ENCODE data around the gene PMEPA1.
"Not testable (repeated sequence)": the region's sequence is repeated elsewhere in the genome, so short reads cannot be mapped to it uniquely, and the experiment has no call there.

The PMEPA1 gene

GRCh38 chr20:57647933-57648785 is 61.7 kb downstream of the PMEPA1 start:
- no peak for DNase-seq

- no peak for DNase-seq
These were observed 62.5 kb downstream of the PMEPA1 start for GRCh38 chr20:57647006-57647932.

- DNase-seq: no peak
These were observed 70.9 kb downstream of the PMEPA1 start for GRCh38 chr20:57638895-57639236.

- no peak for DNase-seq
These were observed 71.5 kb downstream of the PMEPA1 start for GRCh38 chr20:57638173-57638894.

GRCh38 chr20:57633945-57634491 is 75.8 kb downstream of the PMEPA1 start:
- peak in 1 of 2 donors; percentile 48 for DNase-seq

- no peak for DNase-seq
These were observed 77.5 kb downstream of the PMEPA1 start for GRCh38 chr20:57632286-57632685.

GRCh38 chr20:57630061-57630460 is 79.8 kb downstream of the PMEPA1 start:
- DNase-seq: peak; percentile 38 to 50

GRCh38 chr20:57629491-57629901 is 80.3 kb downstream of the PMEPA1 start:
- DNase-seq: peak; percentile 44 to 56

GRCh38 chr20:57628962-57629308 is 80.9 kb downstream of the PMEPA1 start:
- not testable (repeated sequence) for DNase-seq

- peak; percentile 72 to 75 for DNase-seq
These were observed 81.5 kb downstream of the PMEPA1 start for GRCh38 chr20:57628047-57628961.

- DNase-seq: no peak
These were observed 82.5 kb downstream of the PMEPA1 start for GRCh38 chr20:57627339-57627738.

- DNase-seq: no peak
These were observed 83.8 kb downstream of the PMEPA1 start for GRCh38 chr20:57625978-57626377.

- DNase-seq: no peak
These were observed 84.4 kb downstream of the PMEPA1 start for GRCh38 chr20:57625181-57625958.

- no peak for DNase-seq
These were observed 85.7 kb downstream of the PMEPA1 start for GRCh38 chr20:57624124-57624523.

- DNase-seq: peak; percentile 71 to 76
These were observed 87.0 kb downstream of the PMEPA1 start for GRCh38 chr20:57622579-57623381.

GRCh38 chr20:57622201-57622570 is 87.6 kb downstream of the PMEPA1 start:
- DNase-seq: no peak

- DNase-seq: no peak
These were observed 88.2 kb downstream of the PMEPA1 start for GRCh38 chr20:57621421-57622200.

GRCh38 chr20:57620999-57621398 is 88.8 kb downstream of the PMEPA1 start:
- DNase-seq: peak; percentile 22 to 38

All from CD4-positive, alpha-beta T cell treated with Interleukin-1 beta for 1 hour (primary cell).